ENCODE results near the gene HDAC10.

The HDAC10 gene

DNA sequence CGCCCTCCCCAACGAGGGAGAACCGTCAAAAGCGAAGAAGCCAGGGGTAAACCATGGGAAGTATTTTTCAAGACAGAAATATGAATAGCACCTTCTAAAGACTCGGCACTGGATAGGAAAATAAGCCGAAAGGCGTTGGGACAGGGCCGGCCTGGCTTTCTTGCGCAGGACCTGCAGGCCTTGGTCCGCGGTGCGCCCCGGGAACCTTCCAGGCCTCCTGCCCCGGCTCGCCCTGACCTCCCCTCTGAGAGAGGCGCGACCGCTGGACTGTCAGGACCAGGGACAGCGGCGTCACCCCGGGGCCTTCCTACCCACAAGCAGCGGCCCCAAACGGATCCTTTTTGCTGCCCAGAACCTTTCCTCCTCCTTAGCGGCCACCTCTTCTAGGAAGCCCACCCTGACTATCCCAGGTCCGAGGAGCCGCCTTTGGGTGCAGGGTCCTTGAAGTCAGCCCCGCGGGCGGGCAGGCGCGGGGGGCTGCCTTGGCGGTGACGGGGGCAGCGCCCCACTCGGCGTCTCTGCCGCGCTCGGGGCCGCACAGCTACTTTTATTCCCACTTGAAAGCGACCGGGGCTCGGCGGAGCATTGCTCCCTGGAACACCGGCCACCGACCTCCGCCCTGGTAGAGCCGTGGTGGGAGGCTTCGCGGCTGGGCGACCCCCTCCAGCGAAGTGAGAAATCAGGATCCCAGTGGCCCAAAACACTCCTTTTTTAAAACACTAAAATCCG lies 19.8 kb upstream of the HDAC10 start:
- peak; percentile 33 for DNase-seq (ENCODE audit: low read depth)

DNA sequence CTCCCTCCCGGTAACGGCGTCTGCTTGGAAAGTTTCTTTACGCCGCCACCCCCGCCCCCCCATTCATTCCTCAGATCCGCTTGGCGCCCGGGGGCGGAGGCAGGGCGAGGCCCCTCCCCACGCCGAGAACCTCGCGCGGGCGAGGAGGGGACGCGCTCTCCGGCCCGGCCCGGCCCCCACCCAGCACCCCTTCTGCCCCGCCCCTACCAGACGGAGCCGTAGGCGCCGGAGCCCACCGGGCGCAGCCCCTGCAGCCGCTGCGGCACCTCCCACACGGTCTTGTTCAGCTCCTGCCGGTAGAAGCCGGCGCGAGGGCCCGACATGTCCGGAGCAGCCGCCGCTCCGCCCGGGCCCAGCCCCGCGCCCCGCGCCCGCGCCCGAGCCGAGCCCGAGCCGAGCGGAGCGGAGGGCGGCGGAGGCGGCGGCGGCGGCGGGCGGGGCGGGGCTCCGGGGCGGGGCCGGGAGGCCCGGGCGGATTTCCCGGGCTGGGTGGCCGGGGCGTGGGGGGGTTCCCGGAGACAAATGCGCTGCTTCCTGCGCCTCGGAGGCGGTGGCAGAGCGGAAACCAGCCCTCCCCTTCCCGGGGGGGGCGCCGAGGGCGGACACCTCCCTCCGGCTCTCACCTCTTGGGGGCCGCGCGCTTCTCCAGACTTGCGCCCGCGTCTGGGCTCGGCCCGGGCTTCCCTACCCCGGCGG lies 19.1 kb upstream of the HDAC10 start, which contains the start of gene MAPK11:
Gene MAPK11, minus strand, starts transcription at position 411 of the 696 bp plus-strand sequence. Its CDS starts 88 bp downstream, at position 323.
- peak; percentile 74 for DNase-seq (ENCODE audit: low read depth)

DNA sequence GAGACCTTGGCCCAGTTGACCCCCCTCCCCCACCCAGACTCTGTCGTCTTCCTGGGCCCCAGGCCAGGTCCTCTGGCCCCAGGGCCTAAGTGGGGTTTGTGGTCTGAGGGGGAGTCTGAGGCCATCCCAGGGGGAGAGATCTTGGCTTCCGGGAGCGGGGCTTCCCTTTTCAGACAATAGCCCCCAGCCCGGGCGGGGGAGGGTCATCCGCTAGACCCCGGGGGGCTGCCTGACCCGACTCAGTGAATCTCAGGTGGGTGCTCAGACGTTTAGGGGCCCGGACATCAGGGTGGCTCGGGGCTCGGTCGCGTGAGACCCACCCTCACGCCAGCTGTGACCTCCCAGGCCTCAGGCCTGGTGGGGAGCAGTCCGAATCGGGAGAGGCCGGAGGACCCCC lies 18.5 kb upstream of the HDAC10 start:
- DNase-seq (ENCODE audit: low read depth) = no peak

DNA sequence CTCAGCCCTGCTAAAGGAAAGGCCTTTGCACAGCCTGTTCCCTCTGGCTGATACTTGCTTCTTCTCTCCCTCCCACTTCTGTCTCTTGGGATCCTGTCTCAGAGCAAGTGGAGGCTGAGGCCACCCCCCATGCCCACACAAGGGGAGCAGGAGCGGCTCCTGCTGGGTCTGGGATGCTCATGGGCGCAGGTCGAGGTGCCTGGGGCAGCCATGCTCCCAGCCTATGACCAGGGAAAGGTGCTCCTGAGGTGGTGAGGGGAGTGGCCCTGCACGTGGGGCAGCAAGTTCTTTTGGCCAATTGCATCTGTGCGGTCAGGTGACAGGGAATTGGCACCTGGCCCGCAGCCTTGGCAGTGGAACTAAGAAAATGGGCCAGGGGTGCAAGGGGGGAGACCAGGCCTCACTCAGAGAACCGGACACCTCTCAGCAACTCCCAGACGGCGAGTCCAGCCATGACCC lies 17.6 kb upstream of the HDAC10 start:
- DNase-seq (ENCODE audit: low read depth) = no peak

DNA sequence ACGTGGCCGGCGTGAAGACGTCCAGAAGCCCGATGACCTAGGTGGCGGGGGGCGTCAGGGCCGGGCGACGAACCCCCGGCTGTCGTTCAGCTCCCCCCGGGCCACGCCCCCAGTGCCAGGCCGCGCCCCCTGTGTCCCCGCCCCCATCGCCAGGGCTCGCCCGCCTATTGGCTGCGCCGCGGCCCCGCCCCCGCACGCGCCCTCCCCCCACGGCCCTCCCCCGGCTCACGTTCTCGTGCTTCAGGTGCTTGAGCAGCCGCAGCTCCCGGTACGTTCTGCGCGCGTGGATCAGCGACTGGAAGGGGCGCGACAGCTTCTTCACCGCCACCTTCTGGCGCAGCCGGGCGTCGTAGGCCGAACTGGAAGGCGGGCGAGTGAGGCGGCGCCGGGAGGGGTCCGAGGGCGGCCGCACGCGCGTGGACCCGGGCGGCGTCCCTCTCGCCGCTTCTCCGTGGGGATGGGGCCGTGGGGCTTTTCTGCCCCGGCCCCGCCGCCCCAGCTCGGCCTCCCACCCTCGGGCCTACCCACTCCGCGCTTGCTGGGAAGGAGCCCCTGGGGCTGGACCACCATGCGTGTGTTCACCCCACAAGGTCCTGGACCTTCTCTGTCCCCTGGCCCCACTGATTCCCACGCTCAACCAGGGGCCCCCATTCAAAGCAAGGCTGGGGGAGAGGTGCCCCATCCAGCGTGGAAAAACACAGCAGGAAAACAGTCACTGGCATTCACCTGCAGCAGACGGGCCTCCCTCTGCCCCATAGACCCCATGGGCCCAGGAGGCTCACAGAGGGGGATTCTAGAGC lies 16.7 kb upstream of the HDAC10 start:
- peak; percentile 43 for DNase-seq (ENCODE audit: low read depth)

GRCh38 chr22:50266994-50267393 lies 15.9 kb upstream of the HDAC10 start:
- no peak for DNase-seq (ENCODE audit: low read depth)

DNA sequence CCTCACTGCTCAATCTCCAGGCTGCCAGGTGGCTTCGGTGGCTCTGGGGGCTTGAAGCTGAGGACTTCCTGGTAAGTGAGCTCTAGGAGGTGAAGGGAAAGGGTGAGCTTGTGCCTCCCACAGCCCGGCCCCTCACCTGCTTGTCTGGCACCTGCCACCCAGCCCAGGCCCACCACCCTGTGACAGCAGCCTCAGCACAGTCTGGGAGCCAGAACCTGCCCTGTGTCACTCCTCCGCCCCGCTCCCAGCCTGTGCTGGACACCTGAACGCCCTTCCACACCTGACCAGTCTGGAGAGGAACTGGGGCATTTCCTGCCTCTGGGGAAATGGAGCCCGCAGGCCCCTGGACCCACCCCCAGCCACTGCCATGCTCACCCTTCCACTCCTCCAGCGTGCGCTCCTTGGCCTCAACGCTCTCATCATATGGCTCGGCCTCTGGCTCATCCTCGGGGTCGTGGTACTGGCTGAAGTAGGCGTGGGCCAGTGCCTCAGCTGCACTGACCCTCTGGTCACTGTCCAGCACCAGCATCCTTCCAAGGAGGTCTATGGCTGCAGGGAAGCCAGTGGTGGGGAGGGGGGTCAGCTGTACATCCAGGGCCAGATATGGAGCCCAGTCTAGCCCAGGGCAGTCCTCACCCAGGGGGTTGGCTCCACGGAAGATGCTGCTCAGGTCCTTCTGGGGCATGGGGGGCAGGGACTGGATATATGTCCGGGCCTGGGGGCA lies 14.0 kb upstream of the HDAC10 start:
- DNase-seq (ENCODE audit: low read depth) = no peak

DNA sequence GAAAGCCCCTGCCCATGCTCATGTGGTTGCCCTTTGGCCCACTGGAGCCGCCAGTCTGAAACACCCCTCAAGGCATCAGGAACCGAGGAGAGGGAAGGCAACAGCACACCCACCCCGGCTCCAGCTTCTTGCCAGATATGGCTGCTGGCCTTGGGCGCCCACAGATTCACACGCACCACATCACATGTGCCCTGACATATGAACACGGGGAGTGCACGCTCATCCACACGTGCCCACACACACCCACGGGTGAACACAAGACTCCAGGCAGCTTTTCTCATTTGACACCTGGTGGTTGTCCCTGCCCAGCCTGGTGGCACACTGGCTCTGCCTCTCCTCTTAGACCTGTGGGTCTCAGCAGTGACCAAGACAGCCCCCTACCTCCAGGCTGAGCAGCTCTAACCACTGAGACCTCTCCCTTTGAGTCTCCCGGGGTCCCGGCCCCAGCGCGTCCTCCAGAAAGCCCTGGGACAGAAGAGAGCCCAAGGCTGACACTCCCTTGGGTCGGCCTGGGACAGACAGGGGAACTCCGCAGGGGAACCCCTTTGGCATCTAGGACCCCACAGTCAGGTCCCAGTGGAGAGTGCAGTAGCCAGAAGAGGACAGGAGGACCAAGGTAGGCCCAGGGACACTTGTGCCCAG lies 13.2 kb upstream of the HDAC10 start:
- DNase-seq (ENCODE audit: low read depth) = no peak

GRCh38 chr22:50262973-50263617 lies 12.0 kb upstream of the HDAC10 start:
- no peak for DNase-seq (ENCODE audit: low read depth)

GRCh38 chr22:50262460-50262911 lies 11.4 kb upstream of the HDAC10 start:
- DNase-seq (ENCODE audit: low read depth) = no peak

- DNase-seq (ENCODE audit: low read depth) = no peak
These were observed 10.8 kb upstream of the HDAC10 start, which contains the start of gene MAPK12 for GRCh38 chr22:50261615-50262459. Gene MAPK12 (minus strand): TSS chr22:50261683. CDS start chr22:50261509, 174 bp downstream.

DNA sequence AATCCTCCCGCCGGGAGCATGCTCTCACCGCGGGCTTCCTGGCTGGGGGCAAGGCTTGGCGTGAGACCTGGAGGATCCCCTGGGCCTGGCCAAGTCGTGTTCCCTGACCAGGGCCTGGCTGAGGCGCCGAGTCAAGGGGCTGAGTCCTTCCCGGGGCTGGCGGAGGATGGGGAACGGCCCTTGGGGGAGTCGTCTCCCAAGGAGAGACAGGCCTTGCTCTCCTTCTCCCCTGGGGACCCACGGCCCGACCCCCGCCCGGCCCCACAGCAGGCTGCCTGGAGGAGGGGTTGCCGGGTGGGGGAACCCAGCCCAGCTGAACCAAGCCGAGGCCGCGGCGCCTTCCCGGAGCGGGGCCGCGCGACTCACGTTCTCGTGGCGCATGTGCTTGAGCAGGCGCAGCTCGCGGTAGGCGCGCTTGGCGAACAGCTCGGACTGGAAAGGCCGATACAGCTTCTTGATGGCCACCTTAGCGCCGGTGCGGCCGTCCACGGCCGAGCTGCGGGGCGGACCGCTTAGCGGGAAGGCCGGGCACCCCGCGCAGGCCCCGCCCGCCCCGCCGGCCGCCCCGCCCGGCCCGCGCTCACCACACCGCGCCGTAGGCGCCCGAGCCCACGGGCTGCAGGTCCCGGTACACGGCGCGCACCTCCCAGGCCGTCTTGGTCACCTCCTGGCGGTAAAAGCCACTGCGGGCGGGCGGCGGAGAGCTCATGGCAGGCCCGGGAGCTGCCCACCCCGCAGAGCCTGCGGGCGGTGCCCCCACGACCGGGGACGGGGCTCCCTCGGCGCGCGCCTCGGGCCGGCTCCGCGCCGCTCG lies 9.9 kb upstream of the HDAC10 start:
- DNase-seq (ENCODE audit: low read depth) = no peak

GRCh38 chr22:50260434-50260800 lies 9.4 kb upstream of the HDAC10 start:
- no peak for DNase-seq (ENCODE audit: low read depth)

DNA sequence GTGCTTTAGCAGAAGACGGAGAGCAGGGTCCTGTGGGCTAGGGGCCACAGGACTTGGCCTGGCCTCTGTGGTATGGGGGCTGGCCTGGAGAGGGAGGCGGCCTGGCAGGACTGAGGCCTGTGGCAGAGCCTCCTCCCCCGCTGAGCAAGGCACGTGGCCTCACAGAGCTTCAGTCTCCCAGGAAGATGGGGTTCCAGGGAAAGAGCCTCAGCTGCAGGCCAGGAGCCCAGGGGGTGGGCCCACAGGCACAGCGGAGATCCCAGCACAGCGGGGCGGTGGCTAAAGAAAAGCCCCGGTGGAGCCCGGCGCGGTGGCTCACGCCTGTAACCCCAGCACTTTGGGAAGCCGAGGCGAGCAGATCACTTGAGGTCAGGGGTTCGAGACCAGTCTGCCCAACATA lies 8.2 kb upstream of the HDAC10 start:
- DNase-seq (ENCODE audit: low read depth) = no peak

- no peak for DNase-seq (ENCODE audit: low read depth)
These were observed 7.6 kb upstream of the HDAC10 start for GRCh38 chr22:50258361-50259292.

- DNase-seq (ENCODE audit: low read depth) = no peak
These were observed 6.6 kb upstream of the HDAC10 start for GRCh38 chr22:50257451-50258360.

DNA sequence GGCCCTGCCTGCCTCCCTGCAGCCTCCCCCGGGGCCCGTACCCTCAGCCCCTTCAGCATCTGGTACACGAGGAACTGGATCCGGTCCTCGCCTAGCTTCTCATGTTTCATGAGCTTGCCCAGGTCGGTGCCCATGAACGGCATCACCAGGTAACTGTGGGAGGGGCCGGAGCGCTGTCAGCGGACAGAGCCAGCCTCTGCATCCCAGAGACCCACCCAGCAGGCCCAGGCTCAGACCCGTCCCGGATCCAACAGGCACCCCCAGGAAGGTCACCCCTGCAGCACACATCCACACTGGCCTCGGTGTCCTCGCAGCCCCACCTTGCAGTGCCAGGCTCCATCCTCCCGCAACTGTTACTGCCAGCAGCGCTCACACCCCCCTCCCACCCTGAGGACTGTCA lies 6.0 kb upstream of the HDAC10 start:
- no peak for DNase-seq (ENCODE audit: low read depth)
